ENCODE data around the gene ESR1. TPM values are rescaled to one million over a fixed set of nuclear protein-coding genes. Genes with fewer than 3 reads are reported as not detected.

ESR1 gene
- polyA plus RNA-seq, 3 donors = 0.12 to 0.24 (median 0.23) TPM

DNA sequence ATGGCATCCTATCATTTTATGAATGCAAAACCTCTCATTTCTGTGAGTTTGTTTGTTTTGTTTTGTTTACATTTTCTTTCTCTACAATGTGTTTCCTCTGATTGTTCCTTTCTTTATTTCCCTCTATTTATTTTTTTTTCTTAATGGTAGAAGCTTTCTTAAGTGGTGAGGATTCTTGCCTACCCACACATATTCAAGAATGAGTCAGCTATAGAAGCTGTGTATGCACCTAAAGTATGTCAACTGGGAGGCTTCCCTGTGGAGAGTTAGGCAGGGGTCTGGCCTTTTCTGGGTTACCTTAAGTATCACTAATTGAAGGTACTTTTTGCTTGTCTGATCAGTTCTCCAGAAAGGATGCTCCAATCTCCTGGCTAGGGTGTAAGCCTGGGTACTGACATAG lies 354.0 kb downstream of the ESR1 start:
- Histone ChIP-seq H2AFZ (ENCODE audit: insufficient read depth, low read depth, low read length, poor library complexity, severe bottlenecking) (no peak overlapping the region), H3K4me1 (ENCODE audit: control insufficient read depth in 1 of 2, insufficient read depth in 2 of 2, low read length in 2 of 2) (no peaks in the 10 kb centered on the region), H3K79me2 (ENCODE audit: insufficient read depth, low read length) (no peaks in the 10 kb centered on the region), H3K9me3 (replicated peaks in 1 of 2; ENCODE audit: control insufficient read depth in 1 of 2, insufficient read depth in 1 of 2, low read length in 2 of 2) (no peaks in the 10 kb centered on the region), H4K20me1 (ENCODE audit: insufficient read depth, low read length) (no peaks in the 10 kb centered on the region), H3K4me3 (replicated peaks in 1 of 3; ENCODE audit: low read depth in 2 of 3, low read length in 3 of 3) (no peak overlapping the region), H3K9ac (ENCODE audit: insufficient read depth, low read length, poor library complexity, severe bottlenecking) (no peak overlapping the region), H3K27me3 (ENCODE audit: control insufficient read depth in 2 of 2, insufficient read depth in 2 of 2, low read length in 2 of 2) (no peaks in the 10 kb centered on the region), H3K4me2 (replicated peaks; ENCODE audit: extremely low read depth, low read length, poor library complexity, severe bottlenecking) (no peak overlapping the region), H3K27ac (ENCODE audit: low read depth in 1 of 2, low read length in 2 of 2) (no peak overlapping the region), H3K36me3 (replicated peaks in 1 of 2; ENCODE audit: control insufficient read depth in 1 of 2, insufficient read depth in 2 of 2, low read length in 2 of 2) (peaks cover 5 to 16% of the 10 kb centered on the region in 2 donors)
- no peaks in the 10 kb centered on the region for H3K27me3 Mint-ChIP-seq (ENCODE audit: low read depth in 3 of 3)
- no peaks in the 10 kb centered on the region for H3K9me3 Mint-ChIP-seq
- H3K27ac Mint-ChIP-seq = no peak overlapping the region
- no peak for DNase-seq
- H3K4me1 Mint-ChIP-seq = peaks cover 2% of the 10 kb centered on the region
- TF ChIP-seq, protein P1, sequence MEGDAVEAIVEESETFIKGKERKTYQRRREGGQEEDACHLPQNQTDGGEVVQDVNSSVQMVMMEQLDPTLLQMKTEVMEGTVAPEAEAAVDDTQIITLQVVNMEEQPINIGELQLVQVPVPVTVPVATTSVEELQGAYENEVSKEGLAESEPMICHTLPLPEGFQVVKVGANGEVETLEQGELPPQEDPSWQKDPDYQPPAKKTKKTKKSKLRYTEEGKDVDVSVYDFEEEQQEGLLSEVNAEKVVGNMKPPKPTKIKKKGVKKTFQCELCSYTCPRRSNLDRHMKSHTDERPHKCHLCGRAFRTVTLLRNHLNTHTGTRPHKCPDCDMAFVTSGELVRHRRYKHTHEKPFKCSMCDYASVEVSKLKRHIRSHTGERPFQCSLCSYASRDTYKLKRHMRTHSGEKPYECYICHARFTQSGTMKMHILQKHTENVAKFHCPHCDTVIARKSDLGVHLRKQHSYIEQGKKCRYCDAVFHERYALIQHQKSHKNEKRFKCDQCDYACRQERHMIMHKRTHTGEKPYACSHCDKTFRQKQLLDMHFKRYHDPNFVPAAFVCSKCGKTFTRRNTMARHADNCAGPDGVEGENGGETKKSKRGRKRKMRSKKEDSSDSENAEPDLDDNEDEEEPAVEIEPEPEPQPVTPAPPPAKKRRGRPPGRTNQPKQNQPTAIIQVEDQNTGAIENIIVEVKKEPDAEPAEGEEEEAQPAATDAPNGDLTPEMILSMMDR (IDR thresholded peaks at IDR 0.05) = no peak
- no peak overlapping the region for H3K4me3 Mint-ChIP-seq
- peaks cover 28 to 29% of the 10 kb centered on the region in 2 donors for H3K36me3 Mint-ChIP-seq
- intact Hi-C loops (cut with micrococcal nuclease) = no loop called here

DNA sequence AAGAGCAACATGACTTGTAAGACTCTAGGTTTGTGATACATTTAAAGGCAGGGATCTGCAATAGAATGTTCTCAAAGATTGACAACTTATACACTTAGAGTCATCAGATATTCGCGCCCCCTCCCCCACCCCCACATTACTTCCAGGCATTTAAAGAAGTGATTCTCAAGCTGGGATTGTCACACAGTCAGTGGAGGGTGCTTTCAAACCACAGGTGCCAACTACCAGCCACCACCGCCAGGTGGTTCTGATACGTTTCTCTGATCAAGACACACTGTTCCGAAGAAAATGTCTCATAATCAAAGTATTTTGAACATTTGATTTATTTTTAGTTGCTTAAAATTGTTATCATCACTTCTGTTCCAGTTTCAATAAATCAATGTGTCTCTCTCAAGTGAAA lies 357.5 kb downstream of the ESR1 start:
- TF ChIP-seq, protein P1 (IDR thresholded peaks at IDR 0.05) = no peak
- Mint-ChIP-seq H3K27ac (no peak overlapping the region), H3K4me3 (no peak overlapping the region), H3K4me1 (peaks cover 3% of the 10 kb centered on the region), H3K27me3 (ENCODE audit: low read depth in 3 of 3) (no peaks in the 10 kb centered on the region), H3K9me3 (peaks cover 0 to 1% (median 0%) of the 10 kb centered on the region in 7 donors), H3K36me3 (peaks cover 33 to 36% of the 10 kb centered on the region in 2 donors)
- no peak for DNase-seq
- no peaks in the 10 kb centered on the region for H3K79me2 ChIP-seq (ENCODE audit: insufficient read depth, low read length)
- intact Hi-C loops (cut with micrococcal nuclease) = no loop called here
- no peak overlapping the region for H3K27ac ChIP-seq (ENCODE audit: low read depth in 1 of 2, low read length in 2 of 2)
- no peaks in the 10 kb centered on the region for H4K20me1 ChIP-seq (ENCODE audit: insufficient read depth, low read length)
- H3K36me3 ChIP-seq (replicated peaks in 1 of 2; ENCODE audit: control insufficient read depth in 1 of 2, insufficient read depth in 2 of 2, low read length in 2 of 2) = peaks cover 5 to 11% of the 10 kb centered on the region in 2 donors
- H3K9ac ChIP-seq (ENCODE audit: insufficient read depth, low read length, poor library complexity, severe bottlenecking) = no peak overlapping the region
- H3K4me1 ChIP-seq (ENCODE audit: control insufficient read depth in 1 of 2, insufficient read depth in 2 of 2, low read length in 2 of 2) = no peaks in the 10 kb centered on the region
- no peak overlapping the region for H3K4me3 ChIP-seq (replicated peaks in 1 of 3; ENCODE audit: low read depth in 2 of 3, low read length in 3 of 3)
- no peaks in the 10 kb centered on the region for H3K9me3 ChIP-seq (replicated peaks in 1 of 2; ENCODE audit: control insufficient read depth in 1 of 2, insufficient read depth in 1 of 2, low read length in 2 of 2)
- no peak overlapping the region for H2AFZ ChIP-seq (ENCODE audit: insufficient read depth, low read depth, low read length, poor library complexity, severe bottlenecking)
- H3K27me3 ChIP-seq (ENCODE audit: control insufficient read depth in 2 of 2, insufficient read depth in 2 of 2, low read length in 2 of 2) = no peaks in the 10 kb centered on the region
- no CpG with 5 or more reads among the region's 5 CpGs for WGBS (ENCODE audit: insufficient coverage)
- no peak overlapping the region for H3K4me2 ChIP-seq (replicated peaks; ENCODE audit: extremely low read depth, low read length, poor library complexity, severe bottlenecking)

All from CD14-positive monocyte (primary cell).